AG04449 (cell line): ENCODE results near the gene SNAP47.
"Not testable (repeated sequence)": the region's sequence is repeated elsewhere in the genome, so short reads cannot be mapped to it uniquely, and the experiment has no call there.

Experiments
- CTCF ChIA-PET: fragments of 350-600 bp; formaldehyde crosslinking; extraction: SDS; loops from one replicate; lab custom pipeline; 2021; ENCODE audit warnings: antibody characterized with exemption; lab: Yijun Ruan, JAX
- POLR2A ChIA-PET: fragments of 400-600, 350-600 bp; formaldehyde crosslinking; extraction: SDS; loops from one replicate; lab custom pipeline; 2020; ENCODE audit warnings: antibody characterized with exemption, inconsistent platforms; lab: Yijun Ruan, JAX
- DNase-seq: peaks from one replicate; pipeline ENCODE4 v3.0.0-alpha.2; 2010; ENCODE audit warnings: low read depth, low spot score
- H3K4me3 ChIP-seq: 2 replicates; pipeline ENCODE4 v1.5.1; 2011; ENCODE audit warnings: low read depth, mild to moderate bottlenecking, control low read depth, low read length
- TF ChIP-seq, protein P1 (sequence below): IDR thresholded peaks from one replicate; pipeline ENCODE4 v1.5.1; 2011; ENCODE audit warnings: mild to moderate bottlenecking, moderate library complexity, low read length, control low read depth, inconsistent platforms; ENCODE audit not compliant: insufficient read depth; ENCODE audit errors: missing control alignments

Gene SNAP47, protein sequence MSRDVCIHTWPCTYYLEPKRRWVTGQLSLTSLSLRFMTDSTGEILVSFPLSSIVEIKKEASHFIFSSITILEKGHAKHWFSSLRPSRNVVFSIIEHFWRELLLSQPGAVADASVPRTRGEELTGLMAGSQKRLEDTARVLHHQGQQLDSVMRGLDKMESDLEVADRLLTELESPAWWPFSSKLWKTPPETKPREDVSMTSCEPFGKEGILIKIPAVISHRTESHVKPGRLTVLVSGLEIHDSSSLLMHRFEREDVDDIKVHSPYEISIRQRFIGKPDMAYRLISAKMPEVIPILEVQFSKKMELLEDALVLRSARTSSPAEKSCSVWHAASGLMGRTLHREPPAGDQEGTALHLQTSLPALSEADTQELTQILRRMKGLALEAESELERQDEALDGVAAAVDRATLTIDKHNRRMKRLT

DNA sequence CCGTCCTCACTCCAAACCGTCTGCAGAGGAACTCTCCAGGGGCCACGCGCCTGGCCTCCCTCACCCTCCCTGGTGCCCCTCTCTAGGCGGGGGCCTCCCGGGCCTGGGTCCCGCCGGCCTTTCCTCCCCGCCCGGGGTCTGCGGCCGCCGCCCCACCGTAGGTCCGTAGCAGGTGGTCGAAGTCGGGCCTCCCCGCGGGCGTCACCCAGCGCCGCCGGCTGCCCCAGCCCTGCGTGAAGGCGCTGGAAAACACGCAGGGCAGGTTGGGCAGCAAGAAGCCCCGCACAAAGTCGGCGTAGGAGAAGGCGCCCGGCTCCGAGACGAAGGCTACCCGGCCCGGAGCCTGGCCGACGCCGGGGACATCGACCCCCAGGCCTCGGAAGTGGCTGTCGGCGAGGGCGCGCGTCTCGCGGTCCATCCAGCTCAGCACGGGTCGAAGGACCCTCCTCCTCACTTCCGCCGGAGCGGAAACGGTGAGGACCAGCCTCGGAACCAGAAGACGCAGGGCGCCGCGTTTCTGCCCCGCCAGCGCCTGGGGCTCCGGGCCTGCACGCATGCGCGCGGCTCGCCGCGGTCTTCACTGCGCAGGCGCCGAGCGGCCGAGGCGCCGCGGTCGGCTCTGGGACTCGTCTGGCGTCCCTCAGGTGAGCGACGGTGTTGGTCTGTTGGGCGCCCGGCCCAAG, at the start of gene SNAP47, which contains the start of gene JMJD4:
TSS of gene SNAP47 (plus strand) at position 580 of the 683 bp plus-strand sequence. CDS start 12,302 bp downstream, outside the sequence.
TSS of gene JMJD4 (minus strand) at position 447 of the 683 bp plus-strand sequence. CDS start at position 418, 29 bp downstream.
- ChIA-PET POLR2A (interaction anchor here (0.6 to 1.1 kb wide), 4 partner anchors 13 to 172 kb away, joined by 3 to 4 read pairs (median 3); partner anchors contain the start of gene ZNF678), CTCF (interaction anchor here (1.0 to 1.6 kb wide), 4 partner anchors 30 to 219 kb away, joined by 3 to 10 read pairs (median 4); no protein-coding TSS in a partner anchor)
- TF ChIP-seq, protein P1, sequence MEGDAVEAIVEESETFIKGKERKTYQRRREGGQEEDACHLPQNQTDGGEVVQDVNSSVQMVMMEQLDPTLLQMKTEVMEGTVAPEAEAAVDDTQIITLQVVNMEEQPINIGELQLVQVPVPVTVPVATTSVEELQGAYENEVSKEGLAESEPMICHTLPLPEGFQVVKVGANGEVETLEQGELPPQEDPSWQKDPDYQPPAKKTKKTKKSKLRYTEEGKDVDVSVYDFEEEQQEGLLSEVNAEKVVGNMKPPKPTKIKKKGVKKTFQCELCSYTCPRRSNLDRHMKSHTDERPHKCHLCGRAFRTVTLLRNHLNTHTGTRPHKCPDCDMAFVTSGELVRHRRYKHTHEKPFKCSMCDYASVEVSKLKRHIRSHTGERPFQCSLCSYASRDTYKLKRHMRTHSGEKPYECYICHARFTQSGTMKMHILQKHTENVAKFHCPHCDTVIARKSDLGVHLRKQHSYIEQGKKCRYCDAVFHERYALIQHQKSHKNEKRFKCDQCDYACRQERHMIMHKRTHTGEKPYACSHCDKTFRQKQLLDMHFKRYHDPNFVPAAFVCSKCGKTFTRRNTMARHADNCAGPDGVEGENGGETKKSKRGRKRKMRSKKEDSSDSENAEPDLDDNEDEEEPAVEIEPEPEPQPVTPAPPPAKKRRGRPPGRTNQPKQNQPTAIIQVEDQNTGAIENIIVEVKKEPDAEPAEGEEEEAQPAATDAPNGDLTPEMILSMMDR, result no peak
- DNase-seq, result peak; percentile 28
- peak within 1 kb of the TSS; percentile 93 for H3K4me3 ChIP-seq

DNA sequence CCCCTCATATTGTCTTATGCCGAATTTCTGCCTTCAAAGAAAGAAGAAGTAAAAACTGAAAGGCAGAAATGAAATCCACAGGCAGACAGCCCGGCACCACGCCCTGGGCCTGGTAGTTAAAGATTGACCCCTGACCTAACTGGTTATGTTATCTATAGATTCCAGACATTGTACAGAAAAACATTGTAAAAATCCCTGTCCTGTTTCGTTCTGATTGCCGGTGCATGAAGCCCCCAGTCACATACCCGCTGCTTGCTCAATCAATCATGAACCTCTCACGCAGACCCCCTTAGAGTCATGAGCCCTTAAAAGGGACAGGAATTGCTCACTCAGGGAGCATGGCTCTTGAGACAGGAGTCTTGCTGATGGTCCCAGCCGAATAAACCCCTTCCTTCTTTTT, 49.4 kb upstream of the SNAP47 start:
- H3K4me3 ChIP-seq, result no peak overlapping the region
- TF ChIP-seq, protein P1, result no peak
- ChIA-PET POLR2A (no interaction called here), CTCF (no interaction called here)
- no peak for DNase-seq

DNA sequence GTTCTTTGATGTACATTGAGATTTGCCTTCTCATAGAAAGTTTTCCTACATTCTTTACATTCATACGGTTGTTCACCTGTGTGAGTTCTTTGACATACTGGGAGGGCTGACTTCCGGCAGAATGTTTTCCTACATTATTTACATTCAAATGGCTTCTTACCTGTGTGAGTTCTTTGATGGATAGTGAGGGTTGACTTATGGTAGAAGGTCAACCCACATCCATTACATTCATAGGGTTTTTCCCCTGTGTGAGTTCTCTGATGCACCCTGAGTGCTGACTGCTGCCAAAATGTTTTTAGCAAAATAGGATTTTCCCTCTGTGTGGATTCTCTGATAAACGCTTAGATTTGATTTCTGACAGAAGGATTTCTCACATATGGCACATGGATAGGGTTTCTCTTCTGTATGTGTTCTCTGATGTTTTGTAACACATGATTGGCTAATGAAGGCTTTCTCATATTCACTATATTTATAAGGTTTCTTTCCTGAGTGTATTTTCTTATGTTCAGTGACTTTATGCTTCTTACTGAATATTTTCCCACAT, 37.8 kb upstream of the SNAP47 start:
- no peak overlapping the region for H3K4me3 ChIP-seq
- ChIA-PET POLR2A (no interaction called here), CTCF (no interaction called here)
- TF ChIP-seq, protein P1, result no peak
- no peak for DNase-seq

DNA sequence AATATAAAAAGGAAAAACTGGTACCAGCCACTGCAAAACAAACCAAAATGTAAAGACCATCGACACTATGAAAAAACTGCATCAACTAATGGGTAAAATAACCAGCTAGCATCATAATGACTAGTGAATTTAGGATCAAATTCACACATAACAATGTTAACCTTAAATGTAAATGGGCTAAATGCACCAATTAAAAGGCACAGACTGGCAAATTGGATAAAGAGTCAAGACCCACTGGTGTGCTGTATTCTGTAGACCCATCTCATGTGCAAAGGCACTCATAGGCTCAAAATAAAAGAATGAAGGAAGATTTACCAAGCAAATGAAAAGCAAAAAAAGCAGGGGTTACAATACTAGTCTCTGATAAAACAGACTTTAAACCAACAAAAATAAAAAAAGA, 33.6 kb upstream of the SNAP47 start:
- H3K4me3 ChIP-seq, DNase-seq, CTCF ChIA-PET, POLR2A ChIA-PET: not testable (repeated sequence)

DNA sequence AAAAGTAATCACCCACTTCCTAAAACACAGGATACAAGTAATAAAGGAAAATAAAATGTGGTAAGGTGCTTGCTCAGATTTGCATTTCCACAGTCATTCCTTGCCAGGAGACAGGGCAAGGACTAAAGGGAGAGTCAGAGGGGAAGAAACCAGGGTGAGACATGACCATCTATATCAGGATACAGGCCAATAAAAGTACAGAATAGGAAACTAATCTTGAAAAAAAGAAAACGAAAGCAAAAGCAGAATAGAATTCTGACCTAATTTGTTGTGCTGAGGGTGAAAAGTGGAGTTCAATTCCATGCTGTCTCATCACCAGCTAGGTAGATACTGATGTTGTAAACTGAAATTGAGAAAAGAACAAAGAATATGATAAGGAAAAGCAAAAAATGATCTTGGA, 27.4 kb upstream of the SNAP47 start:
- TF ChIP-seq, protein P1, result no peak
- DNase-seq, result no peak
- POLR2A ChIA-PET, result no interaction called here
- CTCF ChIA-PET, result no interaction called here
- no peak overlapping the region for H3K4me3 ChIP-seq

DNA sequence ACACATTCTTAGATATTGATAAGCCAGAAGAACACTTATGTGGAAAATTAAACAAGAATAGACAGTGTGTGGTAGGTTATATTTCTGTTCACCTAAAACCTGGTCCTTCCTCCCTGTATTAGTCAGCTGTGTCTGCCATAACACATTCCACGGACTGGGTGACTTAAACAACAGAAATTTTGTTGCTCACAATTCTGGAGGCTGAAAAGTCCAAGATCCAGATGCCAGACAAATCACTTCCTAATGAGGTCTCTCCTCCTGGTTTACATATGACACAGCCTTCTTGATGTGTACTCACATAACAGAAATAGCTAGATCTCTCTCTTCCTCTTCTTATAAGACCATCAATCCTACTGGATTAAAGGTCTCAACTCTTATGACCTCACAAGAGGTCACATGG, 25.8 kb upstream of the SNAP47 start:
- no peak for DNase-seq
- ChIA-PET CTCF (no interaction called here), POLR2A (no interaction called here)
- H3K4me3 ChIP-seq, result no peak overlapping the region
- TF ChIP-seq, protein P1, result no peak

DNA sequence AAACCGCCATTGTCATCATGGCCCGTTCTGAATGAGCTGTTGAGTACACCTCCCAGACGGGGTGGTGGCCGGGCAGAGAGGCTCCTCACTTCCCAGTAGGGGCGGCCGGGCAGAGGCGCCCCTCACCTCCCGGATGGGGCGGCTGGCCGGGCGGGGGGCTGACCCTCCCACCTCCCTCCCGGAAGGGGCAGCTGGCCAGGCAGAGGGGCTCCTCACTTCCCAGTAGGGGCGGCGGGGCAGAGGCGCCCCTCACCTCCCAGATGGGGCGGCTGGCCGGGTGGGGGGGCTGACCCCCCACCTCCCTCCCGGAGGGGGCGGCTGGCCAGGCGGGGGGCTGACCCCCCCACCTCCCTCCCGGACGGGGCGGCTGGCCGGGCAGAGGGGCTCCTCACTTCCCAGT, 24.8 kb upstream of the SNAP47 start:
- DNase-seq, H3K4me3 ChIP-seq, CTCF ChIA-PET, POLR2A ChIA-PET: not testable (repeated sequence)
